ENCODE results near the gene YAF2.
"Not testable (repeated sequence)": the region's sequence is repeated elsewhere in the genome, so short reads cannot be mapped to it uniquely, and the experiment has no call there.

Gene YAF2

DNA sequence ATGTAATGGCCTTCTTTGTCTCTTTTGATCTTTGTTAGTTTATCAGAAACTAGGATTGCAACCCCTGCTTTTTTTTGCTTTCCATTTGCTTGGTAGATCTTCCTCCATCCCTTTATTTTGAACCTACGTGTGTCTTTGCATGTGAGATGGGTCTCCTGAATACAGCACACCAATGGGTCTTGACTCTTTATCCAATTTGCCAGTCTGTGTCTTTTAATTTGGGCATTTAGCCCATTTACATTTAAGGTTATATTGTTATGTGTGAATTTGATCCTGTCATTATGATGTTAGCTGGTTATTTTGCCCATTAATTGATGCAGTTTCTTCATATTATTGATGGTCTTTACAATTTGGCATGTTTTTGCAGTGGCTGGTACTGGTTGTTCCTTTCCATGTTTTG lies 14.6 kb upstream of the YAF2 start:
- DNase-seq = not testable (repeated sequence)

GRCh38 chr12:42249033-42249432 lies 11.0 kb upstream of the YAF2 start:
- DNase-seq = not testable (repeated sequence)

DNA sequence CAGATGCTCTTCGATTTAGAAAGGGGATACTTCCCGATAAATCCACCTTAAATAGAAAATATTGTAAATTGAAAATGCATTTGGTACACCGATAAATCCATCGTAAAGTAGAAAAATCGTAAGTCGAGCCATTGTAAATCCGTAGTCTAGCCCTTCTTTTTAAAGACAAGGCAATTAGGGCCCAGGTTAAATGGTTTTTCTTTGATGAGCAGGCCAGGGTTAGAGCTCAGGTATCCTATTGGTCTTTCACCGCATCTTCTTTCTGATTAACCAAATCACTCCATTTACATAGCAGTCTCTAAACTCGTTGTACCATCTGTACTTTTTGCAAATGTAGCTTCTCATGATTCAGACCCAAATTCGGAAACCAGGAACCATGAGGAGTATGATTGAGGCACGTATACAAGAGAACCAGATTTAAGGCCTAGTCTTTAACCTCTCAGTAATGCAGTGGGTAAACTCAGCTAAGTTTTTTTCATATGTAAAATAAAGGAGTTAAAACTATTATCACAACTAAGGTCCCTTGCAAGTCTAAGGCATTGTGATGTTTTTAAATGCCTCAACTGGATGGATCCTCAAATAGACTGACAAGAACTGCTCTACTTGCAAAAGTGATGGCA lies 2.2 kb upstream of the YAF2 start:
- no peak for DNase-seq

GRCh38 chr12:42237853-42238239 lies 202 bp downstream of the YAF2 start:
- no peak for DNase-seq

- DNase-seq = peak; percentile 63
Observed at GRCh38 chr12:42237052-42237852, 796 bp downstream of the YAF2 start.

- no peak for DNase-seq
Observed at GRCh38 chr12:42236017-42236416, 2.0 kb downstream of the YAF2 start.

DNA sequence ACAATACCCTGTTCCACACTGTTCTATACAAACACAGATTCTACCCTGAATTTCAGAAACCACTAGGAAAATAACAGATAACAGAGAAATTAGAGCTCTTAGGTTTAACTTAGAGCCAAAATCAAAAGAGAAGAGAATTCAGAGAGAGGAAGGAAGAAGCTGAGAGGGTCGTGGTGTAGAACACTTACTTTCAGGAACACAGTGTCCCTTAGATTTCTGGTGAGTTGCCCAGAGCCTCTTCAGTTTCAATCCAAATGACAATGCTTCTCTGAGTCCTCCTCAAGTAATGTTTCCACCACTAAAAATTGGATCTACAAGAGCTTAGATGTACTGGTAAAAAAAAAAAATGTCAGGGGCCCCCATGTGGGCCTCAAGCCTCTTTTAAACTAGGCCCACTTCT lies 2.6 kb downstream of the YAF2 start:
- peak; percentile 21 for DNase-seq

- DNase-seq = no peak
Observed at GRCh38 chr12:42234970-42235369, 3.1 kb downstream of the YAF2 start.

DNA sequence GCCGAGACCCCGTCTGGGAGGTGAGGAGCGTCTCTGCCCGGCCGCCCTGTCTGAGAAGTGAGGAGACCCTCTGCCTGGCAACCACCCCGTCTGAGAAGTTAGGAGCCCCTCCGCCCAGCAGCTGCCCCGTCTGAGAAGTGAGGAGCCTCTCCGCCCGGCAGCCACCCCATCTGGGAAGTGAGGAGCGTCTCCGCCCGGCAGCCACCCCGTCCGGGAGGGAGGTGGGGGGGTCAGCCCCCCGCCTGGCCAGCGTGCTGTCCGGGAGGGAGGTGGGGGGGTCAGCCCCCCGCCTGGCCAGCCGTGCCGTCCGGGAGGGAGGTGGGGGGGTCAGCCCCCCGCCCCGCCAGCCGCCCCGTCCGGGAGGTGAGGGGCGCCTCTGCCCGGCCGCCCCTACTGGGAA lies 10.5 kb downstream of the YAF2 start:
- not testable (repeated sequence) for DNase-seq

GRCh38 chr12:42224501-42224900 lies 13.5 kb downstream of the YAF2 start:
- DNase-seq = not testable (repeated sequence)

DNA sequence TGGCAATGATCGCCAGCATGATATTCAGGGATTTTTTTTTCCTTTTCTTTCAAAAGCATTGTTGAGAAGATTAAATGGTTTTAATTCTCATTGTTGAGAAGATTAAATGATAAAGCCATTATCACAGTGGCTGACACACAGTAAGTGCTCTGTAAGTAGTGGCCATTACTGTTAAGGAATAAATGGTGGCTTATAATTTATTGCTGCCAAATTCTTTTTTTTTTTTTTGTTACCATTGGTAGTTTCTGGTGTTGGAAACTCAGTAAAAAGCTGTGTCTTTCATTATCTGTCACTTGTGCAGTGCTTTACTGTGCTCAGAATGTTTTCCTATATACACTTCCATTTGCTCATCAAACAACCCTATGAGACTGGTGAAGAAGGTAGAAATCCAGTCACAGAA lies 15.3 kb downstream of the YAF2 start:
- DNase-seq = no peak

DNA sequence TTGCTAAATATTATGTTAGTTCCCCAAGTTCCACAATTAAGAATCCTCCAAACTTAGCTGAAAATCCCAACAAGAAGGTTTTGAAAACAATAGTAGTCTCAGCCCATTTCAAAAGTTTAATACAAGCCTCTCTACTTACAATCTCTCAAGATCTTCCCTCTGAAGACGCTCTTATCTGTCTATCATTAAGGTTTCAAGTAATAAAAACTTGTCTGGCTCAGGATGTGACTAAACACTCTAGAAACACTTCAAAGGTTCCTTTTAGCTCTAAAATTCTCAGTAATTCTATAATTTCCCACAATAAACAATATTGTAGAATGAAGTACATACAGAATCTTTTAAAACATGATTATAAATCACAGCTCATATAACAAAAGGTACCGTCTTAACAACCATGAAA lies 16.3 kb downstream of the YAF2 start:
- no peak for DNase-seq

- DNase-seq = no peak
Observed at GRCh38 chr12:42217656-42218055, 20.4 kb downstream of the YAF2 start.

- no peak for DNase-seq
Observed at GRCh38 chr12:42216737-42217136, 21.3 kb downstream of the YAF2 start.

- DNase-seq = not testable (repeated sequence)
Observed at GRCh38 chr12:42215759-42216158, 22.3 kb downstream of the YAF2 start.

- peak; percentile 73 for DNase-seq
Observed at GRCh38 chr12:42213954-42214426, 24.1 kb downstream of the YAF2 start.

DNA sequence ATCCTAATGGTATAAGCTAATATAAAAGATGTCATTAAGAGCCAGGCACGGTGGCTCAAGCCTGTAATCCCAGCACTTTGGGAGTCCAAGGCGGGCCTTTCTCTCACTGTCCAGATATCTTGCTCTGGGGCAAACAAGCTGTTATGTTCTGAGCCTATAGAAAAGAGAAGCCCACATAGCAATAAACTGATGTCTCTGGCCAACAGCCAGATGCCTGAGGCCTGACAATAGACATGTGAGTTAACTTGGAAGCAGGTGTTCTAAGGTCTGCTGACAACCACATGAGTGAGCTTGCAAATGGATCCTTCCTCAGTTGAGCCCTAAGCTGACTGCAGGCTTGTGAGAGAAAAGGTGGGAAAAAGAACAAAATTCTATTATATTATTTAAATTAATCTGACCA lies 25.0 kb downstream of the YAF2 start:
- peak; percentile 42 for DNase-seq

GRCh38 chr12:42208574-42208973 lies 29.5 kb downstream of the YAF2 start:
- DNase-seq = no peak

DNA sequence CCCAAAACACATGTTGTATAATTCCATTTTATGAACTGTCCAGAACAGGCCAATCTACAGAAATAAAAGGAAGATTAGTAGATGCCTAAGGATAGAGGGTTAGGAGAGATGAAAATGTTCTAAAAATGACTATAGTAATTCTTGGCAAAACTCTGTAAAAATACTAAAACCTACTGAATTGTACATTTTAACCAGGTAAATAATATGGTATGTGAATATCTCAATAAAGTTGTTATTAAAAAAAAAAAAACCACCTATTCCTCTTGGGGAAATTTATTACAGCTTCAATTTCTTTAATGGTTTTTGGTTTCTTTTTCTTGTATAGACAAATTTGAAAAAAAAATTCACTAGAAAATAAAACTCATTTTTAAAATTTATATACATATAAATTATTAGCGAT lies 33.2 kb downstream of the YAF2 start:
- DNase-seq = no peak

GRCh38 chr12:42204362-42204761 lies 33.7 kb downstream of the YAF2 start:
- DNase-seq = no peak

GRCh38 chr12:42201063-42201462 lies 37.0 kb downstream of the YAF2 start:
- no peak for DNase-seq

- no peak for DNase-seq
Observed at GRCh38 chr12:42199007-42199406, 39.0 kb downstream of the YAF2 start.

DNA sequence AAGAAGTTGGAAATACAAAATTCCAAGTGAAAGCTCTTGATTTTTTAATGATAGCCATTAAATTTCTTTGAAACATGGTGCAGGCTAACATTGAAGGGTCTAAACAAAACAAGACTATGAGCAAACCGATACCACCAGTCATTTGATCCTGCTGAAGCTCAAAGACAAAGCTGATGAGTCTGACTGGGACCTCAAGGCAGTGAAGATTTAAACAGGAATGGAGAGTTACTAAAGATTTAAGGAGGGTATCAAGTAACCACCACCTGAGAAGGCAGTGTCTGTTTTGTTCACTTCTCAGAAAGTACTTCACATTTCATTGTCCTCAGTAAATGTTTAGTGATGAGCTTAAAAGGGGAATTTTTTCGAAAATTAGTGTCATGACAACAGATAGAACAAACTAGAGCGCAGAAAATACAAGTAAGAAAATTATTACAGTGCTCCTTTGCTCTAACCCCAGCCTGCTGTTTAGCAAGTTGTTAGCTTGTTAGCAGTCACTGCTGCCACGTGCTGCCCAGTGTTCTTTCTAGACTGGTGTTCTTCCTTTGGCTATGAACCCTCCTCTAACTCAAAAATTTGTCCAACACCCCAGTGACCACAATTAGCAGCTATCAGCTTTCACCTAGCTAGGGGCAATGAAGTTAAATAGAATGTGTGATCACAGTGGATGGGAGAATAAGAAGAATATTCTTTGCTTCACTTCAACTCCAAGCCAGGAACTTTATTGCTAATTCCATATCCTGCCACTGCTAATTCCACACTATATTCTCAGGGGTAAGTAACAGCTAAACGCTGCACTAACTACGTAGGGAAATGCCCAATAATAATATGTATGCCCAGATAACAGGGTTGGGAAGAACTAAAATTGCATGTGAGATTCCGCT lies 41.1 kb downstream of the YAF2 start:
- no peak for DNase-seq

GRCh38 chr12:42192686-42193085 lies 45.4 kb downstream of the YAF2 start:
- no peak for DNase-seq
